Left ventricle myocardium inferior (tissue), 1 donor: ENCODE data around the gene AQP3. TPM values are rescaled to one million over a fixed set of nuclear protein-coding genes. Genes with fewer than 3 reads are reported as not detected.

Experiments used
- DNase-seq: peaks from one replicate; pipeline ENCODE4 v3.0.0-alpha.2; 2020
- H3K27ac ChIP-seq: fragments of 200-600 bp; replicated peaks from 2 replicates; pipeline ENCODE4 v1.8.0; 2021
- H3K27me3 ChIP-seq: fragments of 200-600 bp; 2 replicates; pipeline ENCODE4 v1.8.0; 2021; ENCODE audit warnings: low read depth
- H3K36me3 ChIP-seq: fragments of 200-600 bp; 2 replicates; pipeline ENCODE4 v1.8.0; 2021
- H3K4me1 ChIP-seq: fragments of 200-600 bp; 2 replicates; pipeline ENCODE4 v1.8.0; 2021
- H3K4me3 ChIP-seq: fragments of 200-600 bp; 2 replicates; pipeline ENCODE4 v1.8.0; 2021; ENCODE audit warnings: mild to moderate bottlenecking, moderate library complexity
- H3K9me3 ChIP-seq: fragments of 200-600 bp; replicated peaks from 2 replicates; pipeline ENCODE4 v1.8.0; 2021
- intact Hi-C: fragments of 100-400 bp; cut with micrococcal nuclease; formaldehyde crosslinking; loops from one replicate; pipeline ENCODE4 v1.11.0; 2022
- total RNA-seq: library from RNA; stranded (reverse); fragmentation: NEBNext Ultra II Directional; extraction: Animal tissue kit (Norgen Biotek cat#: 25700); gene quantifications from one replicate; pipeline ENCODE4 v1.2.1, GENCODE V29; 2021
- TF ChIP-seq, protein P1 (sequence below): fragments of 200-600 bp; IDR thresholded peaks from 2 replicates; pipeline ENCODE4 v1.8.0; 2021; ENCODE audit warnings: antibody characterized with exemption, mild to moderate bottlenecking, borderline replicate concordance
- donor health status: DM: no; HTN: yes; CAD: no; lungs with severe emphysema.

Gene AQP3
- total RNA-seq, 1 donor from 2014 or later: 13.6 TPM

DNA sequence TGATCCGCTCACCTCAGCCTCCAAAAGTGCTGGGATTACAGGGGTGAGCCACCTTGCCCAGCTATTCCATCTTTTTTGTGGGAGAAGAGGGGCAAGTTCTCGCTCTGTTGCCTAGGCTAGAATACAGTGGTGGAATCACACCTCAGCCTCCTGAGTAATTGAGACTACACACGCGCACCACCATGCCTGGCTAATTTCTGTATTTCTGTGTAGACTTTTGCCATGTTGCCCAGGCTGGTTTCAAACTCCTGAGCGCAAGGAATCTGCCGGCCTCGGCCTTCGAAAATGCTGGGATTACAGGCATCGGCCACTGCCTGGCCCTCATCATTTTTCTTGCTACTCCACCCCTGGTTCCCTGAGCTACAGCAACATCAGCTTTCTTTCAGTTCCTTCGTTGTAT lies 29.1 kb upstream of the AQP3 start:
- Histone ChIP-seq H3K4me1 (peaks cover 29% of the 10 kb centered on the region), H3K36me3 (peaks cover 8% of the 10 kb centered on the region), H3K9me3 (no peaks in the 10 kb centered on the region), H3K4me3 (no peak overlapping the region), H3K27ac (no peak overlapping the region), H3K27me3 (no peaks in the 10 kb centered on the region)
- DNase-seq: no peak
- TF ChIP-seq, protein P1, sequence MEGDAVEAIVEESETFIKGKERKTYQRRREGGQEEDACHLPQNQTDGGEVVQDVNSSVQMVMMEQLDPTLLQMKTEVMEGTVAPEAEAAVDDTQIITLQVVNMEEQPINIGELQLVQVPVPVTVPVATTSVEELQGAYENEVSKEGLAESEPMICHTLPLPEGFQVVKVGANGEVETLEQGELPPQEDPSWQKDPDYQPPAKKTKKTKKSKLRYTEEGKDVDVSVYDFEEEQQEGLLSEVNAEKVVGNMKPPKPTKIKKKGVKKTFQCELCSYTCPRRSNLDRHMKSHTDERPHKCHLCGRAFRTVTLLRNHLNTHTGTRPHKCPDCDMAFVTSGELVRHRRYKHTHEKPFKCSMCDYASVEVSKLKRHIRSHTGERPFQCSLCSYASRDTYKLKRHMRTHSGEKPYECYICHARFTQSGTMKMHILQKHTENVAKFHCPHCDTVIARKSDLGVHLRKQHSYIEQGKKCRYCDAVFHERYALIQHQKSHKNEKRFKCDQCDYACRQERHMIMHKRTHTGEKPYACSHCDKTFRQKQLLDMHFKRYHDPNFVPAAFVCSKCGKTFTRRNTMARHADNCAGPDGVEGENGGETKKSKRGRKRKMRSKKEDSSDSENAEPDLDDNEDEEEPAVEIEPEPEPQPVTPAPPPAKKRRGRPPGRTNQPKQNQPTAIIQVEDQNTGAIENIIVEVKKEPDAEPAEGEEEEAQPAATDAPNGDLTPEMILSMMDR: no peak
- intact Hi-C loops: no loop called here

DNA sequence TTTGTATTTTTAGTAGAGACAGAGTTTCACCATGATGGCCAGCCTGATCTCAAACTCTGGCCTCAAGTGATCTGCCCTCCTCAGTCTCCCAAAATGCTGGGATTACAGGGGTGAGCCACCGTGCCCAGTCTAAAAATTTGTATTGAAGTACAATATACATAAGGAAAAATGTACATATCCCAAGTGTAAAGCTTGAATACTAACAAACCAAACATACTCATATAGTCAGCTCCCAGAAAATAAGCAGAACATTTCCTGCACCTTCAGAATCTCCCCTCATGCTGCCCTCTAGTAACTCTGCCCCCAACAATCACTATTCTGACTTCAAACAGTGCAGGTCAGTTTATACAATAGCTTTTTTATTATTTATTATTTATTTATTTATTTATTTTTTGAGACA lies 28.0 kb upstream of the AQP3 start:
- Histone ChIP-seq H3K27ac (no peak overlapping the region), H3K9me3 (no peaks in the 10 kb centered on the region), H3K4me3 (no peak overlapping the region), H3K27me3 (no peaks in the 10 kb centered on the region), H3K4me1 (peaks cover 29% of the 10 kb centered on the region), H3K36me3 (peaks cover 19% of the 10 kb centered on the region)
- intact Hi-C loops: no loop called here
- TF ChIP-seq, protein P1: no peak
- DNase-seq: no peak

DNA sequence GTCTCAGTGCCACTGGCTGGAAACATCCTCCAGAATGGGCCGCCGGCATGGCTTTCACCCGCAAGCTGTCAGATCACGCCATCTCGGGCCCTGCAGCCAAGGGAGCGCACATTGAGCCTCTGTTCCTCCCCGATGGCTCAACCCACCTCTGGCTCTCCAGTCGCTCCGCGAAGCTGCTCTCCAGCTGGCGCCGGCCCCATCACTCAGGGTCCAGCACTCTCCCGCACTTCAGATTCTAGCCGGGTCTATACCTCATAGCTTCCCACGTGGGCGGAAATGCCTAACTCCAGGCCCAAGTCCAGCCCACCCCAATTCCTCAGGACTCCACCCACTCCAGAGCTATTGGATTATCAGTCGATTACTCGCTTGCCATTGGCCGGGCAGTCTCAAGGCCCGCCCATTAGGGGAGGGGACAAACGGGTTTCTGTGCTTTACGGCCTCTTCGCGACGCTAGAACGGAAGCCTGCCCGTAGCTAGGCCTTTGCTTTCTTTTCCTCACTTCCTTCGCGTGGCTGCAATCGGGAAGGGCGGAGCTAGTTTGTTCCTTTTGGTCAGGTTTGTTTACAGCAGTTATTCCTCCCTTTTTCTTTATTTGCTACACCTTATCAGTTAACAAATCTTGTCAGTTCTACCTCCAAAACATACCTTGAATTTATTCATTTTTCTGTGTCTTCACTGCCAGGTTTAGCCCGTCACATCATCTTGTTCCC lies 26.4 kb upstream of the AQP3 start, which contains the start of gene NOL6:
Gene NOL6 (minus strand): TSS at position 282 of the 710 bp plus-strand sequence. CDS start 82 bp downstream, at position 200.
- Histone ChIP-seq H3K4me3 (peak within 1 kb of the TSS; percentile 84), H3K27me3 (no peaks in the 10 kb centered on the region), H3K27ac (peak within 1 kb of the TSS; percentile 78), H3K36me3 (peaks cover 35% of the 10 kb centered on the region), H3K4me1 (peaks cover 34% of the 10 kb centered on the region), H3K9me3 (no peaks in the 10 kb centered on the region)
- TF ChIP-seq, protein P1: no peak
- intact Hi-C loops: no loop called here
- peak; percentile 97 for DNase-seq

DNA sequence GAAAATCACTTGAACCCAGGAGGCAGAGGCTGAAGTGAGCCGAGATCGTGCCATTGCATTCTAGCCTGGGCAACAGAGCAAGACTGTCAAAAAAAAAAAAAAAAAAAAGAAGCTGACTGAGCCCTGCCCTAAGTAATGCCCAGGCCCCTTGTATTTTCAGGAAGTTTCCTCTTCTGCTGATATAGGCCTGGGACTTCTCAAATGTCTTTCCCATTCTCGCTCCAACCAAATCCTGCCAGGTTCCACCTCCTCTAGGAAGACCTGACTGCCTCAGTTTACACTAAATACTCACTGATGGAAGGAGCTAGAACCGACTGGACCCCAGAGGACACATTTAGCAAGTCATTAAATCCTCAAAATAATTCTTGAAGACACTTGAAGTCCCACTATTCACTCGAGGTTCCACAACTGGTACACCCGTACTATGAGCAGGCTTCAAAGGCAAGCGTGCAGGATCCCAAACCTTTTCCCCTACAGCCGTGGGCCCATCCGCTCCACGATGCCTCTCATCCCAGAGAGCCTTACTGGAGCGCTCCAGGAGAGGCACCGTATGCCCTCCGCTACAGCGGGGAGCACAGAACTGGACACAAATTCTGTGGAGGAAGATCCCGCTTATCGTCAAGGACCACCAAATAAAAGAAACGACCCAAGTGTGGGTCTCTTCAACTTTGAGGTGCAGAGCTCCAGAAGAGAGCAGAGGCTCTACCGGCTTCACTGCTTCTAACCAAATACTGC lies 25.7 kb upstream of the AQP3 start:
- Histone ChIP-seq H3K36me3 (peaks cover 42% of the 10 kb centered on the region), H3K4me3 (peak overlapping the region; percentile 84), H3K4me1 (peaks cover 34% of the 10 kb centered on the region), H3K9me3 (no peaks in the 10 kb centered on the region), H3K27me3 (no peaks in the 10 kb centered on the region), H3K27ac (peak overlapping the region; percentile 53)
- intact Hi-C loops: no loop called here
- TF ChIP-seq, protein P1: no peak
- no peak for DNase-seq

DNA sequence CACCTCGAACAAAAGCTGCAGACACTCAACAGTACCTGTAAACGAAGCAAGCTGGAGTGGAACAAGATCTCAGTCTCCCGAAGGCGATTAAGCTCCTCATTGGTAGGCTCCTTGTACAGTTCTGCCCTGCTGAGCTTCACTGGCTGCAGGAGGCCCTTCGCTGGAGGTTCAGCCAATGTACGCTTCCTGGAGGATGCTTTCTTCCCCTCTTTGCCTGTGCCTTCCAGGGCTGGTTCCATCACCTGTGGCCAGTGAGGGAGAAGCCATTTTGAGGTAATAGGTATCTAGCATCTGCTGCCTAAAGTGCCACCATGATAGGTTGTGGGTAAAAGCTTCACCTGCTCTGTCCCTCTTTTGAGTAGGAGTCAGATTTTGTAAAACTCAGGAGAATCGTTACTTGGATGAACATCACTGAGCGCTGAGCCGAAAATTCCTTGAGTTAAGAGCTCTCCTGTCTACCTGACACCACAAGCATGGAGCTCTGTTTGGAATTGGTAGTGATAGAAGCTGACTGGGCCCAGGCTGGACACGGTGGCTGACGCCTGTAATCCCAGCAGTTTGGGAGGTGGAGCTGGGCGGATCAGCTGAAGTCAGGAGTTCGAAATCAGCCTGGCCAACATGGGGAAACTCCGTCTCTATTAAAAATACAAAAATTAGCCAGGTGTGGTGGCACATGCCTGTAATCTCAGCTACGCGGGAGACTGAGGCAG lies 24.9 kb upstream of the AQP3 start:
- intact Hi-C loops: no loop called here

More for the DNA sequence above, 24.9 kb upstream of the AQP3 start:
- H3K4me1 ChIP-seq: peaks cover 34% of the 10 kb centered on the region
- TF ChIP-seq, protein P1: no peak
- H3K27ac ChIP-seq: no peak overlapping the region
- no peaks in the 10 kb centered on the region for H3K9me3 ChIP-seq
- no peaks in the 10 kb centered on the region for H3K27me3 ChIP-seq
- H3K4me3 ChIP-seq: peak overlapping the region; percentile 84
- no peak for DNase-seq
- peaks cover 49% of the 10 kb centered on the region for H3K36me3 ChIP-seq
